ENCODE results near the gene RBP3.

Gene RBP3

DNA sequence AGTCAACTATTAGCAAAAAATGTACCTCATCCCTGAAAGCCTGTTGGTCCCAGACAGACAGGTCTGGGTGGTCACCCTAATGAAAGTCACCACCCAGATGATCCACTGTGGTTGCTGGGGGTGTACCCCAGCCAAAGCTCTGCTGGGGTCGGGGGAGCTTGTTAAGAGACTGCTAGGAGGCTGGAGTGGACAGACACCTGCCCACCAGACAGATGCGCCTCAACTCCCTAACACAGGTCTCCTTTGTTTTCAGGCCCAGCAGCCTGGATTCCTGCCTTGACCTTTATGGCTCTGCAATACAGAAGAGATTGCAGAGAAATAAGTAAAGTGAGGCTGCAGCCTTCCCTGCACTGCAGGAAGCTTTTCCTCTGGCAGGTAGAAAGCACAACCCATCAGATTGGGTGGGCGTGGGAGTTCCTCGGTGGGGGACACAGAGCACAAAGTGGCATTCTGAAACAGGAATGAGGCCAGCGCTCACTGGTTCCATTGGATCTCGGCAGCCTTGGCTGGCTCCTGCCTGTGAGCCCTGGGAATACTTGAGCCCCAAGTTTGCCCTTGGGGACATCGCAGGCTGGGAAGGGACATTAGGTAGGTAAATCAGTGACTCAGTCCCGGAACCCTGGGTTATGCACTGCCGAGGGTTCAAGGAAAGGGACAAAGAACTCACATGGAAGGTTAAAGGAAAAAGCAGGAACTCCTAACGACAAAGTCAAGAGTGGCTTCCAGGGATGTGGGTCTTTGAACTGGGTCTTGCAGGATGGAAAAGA, 53.9 kb downstream of the RBP3 start:
- no peak for DNase-seq (ENCODE audit: low spot score)

- DNase-seq (ENCODE audit: low spot score) = no peak
These were observed 54.6 kb downstream of the RBP3 start for GRCh38 chr10:47402641-47403301.

DNA sequence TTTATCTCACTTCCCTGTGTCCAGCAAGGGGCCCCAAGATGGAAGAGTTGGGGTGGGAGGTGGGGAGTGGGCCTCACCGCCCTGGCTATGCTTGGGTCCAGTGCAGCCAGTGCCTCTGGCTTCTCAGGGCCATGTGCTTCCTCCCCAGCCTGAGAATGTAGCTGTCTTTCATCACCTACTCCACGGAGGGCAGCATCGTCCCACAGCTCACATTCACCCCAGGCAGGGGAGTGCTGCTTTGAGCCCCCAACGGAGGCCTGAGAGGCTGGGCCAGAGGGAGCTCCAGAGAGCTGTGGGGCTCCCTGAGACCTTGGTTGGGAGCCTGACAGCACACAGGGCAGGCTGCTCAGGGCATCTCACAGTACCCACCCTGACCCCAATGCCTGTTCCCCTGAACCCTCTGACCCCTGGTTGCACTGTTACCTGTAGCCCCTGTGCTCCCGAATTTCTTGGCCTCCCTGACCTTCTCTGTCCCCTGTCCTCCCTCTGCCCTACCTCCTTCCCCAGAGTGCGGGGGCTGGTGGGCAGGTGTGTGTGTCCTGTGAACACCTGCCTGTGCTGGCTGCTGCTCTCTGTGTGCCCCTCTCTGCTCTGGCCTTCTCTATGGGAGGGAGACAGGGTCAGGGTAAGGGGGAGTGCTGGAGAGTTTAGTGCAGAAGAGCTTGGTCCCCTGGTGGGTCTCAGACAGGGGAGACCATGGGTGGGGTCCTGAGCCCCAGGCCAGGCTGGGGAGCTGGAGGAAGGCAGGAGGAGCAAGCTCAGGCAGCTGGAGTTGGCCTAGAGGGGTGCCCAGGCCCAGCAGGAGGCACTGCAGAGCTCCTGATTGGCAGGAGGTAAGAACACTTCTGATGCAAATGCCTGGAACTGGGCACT, 55.5 kb downstream of the RBP3 start:
- no peak for DNase-seq (ENCODE audit: low spot score)

DNA sequence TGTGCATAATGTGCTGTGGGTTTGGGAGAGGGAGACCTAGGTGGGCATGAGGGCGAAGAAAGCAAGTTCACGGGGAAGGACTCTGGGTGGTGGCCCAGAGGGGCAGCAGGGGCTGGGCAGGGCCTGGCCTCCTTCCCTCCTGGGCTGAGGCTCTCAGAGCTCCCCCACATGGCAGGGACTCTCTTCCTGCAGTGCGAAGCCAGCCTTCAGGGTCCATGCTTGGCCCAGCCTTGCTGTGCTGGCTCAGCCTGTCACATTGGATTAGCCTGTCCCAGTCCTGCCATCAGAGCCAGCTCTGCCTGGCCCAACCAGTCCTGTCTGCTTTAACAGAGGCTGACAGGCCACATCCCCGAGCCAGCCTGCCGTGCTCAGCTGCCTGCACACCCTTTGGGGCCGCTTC, 56.3 kb downstream of the RBP3 start:
- no peak for DNase-seq (ENCODE audit: low spot score)

DNA sequence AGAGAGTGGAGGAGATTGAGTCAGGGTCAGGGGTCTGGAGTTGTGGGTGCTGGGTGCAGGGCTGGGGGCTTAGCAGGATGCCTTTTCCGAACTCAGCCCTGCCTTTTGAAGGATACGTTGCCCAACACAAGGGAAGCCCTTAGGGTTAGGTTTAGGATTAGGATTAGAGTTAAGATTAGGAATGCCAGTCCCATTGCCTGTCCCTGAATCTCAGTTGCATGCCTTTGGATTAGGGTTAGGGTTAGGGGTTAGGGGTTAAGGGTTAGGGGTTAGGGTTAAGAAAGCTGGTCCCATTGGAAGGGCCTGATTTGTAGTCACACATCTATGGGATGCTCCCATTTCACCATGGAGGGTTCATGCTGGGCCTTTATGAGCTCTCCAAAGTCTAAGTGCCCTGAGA, 56.8 kb downstream of the RBP3 start:
- no peak for DNase-seq (ENCODE audit: low spot score)

DNA sequence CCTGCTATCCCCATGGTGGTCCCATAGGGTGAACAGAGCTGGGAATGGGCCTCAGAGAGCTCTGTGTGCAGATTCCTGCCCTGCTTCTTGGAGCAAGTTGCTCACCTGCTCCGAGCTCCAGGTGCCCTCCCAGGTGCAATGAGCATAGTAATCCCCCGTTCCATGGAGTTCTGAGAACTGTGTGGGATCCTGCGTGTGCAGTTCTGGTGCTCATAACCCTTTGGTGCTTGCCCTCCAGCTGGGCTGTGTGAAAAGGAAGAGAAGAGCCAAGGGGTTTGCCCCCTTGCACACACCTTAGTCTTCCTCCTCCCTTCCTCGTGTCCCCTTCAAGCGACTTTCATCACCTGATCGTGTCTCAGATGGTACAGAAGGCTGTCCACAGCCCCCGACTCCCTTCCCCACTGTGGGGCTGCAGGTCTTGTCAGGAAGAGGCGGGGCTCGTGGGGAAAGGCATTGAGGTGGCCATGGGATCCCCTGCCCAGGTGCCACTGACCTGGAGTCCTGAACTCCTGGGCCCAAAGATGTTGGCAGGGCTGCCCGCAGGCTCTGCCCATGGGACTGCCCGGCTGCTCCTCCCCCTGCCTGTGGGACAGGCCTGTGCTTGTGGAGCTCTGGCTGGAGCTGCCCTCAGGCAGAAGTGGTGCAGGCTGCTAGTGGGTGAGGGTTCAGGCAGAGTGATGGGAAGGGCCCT, 57.8 kb downstream of the RBP3 start:
- DNase-seq (ENCODE audit: low spot score) = no peak

DNA sequence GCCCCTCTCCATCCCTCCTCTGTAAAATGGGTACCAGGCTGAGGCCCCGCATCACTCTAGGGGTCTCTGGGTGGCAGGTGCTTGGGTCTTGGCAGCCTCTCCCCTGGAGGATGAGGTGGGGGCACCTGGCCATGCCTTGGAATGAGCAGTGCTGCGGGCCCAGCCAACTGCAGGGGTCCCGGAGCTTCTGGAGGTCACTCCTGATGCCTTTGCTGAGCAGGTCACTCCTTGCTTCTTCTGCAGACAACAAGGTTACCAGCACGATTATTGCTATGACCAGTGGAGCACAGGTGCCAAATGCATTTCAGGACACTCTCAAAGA, 58.3 kb downstream of the RBP3 start:
- no peak for DNase-seq (ENCODE audit: low spot score)

- no peak for DNase-seq (ENCODE audit: low spot score)
These were observed 58.9 kb downstream of the RBP3 start for GRCh38 chr10:47406870-47407691.

All from CD4-positive, alpha-beta T cell treated with Interleukin-2 at 100 ng/mL for 4 hours (primary cell).